HG02852 (cell line): Measurements from ENCODE around the gene PSMB10.
"Not testable (repeated sequence)": the region's sequence is repeated elsewhere in the genome, so short reads cannot be mapped to it uniquely, and the experiment has no call there.

ENCODE experiments used
- ATAC-seq: cut with Tn5 transposase; IDR thresholded peaks from one replicate; pipeline ENCODE4 v1.9.1; 2021; ENCODE audit warnings: mild to moderate bottlenecking, moderate library complexity; ENCODE audit not compliant: unreplicated experiment

Gene PSMB10

GRCh38 chr16:67936124-67936879 lies at the start of gene PSMB10:
Gene PSMB10 (minus strand): TSS chr16:67936850. CDS start chr16:67936749, 101 bp downstream.
- peak; percentile 11 for ATAC-seq

GRCh38 chr16:67982011-67982696 lies 45.5 kb upstream of the PSMB10 start:
- no peak for ATAC-seq

GRCh38 chr16:67979955-67980678 lies 43.5 kb upstream of the PSMB10 start, which contains the start of gene DPEP3:
Gene DPEP3 (minus strand): TSS chr16:67980499. CDS start chr16:67980380, 119 bp downstream.
- no peak for ATAC-seq

- ATAC-seq = no peak
Observed at GRCh38 chr16:67977469-67978227, 41.0 kb upstream of the PSMB10 start.

- ATAC-seq = no peak
Observed at GRCh38 chr16:67977005-67977404, 40.4 kb upstream of the PSMB10 start.

- no peak for ATAC-seq
Observed at GRCh38 chr16:67976205-67976604, 39.6 kb upstream of the PSMB10 start.

- ATAC-seq = peak; percentile 74
Observed at GRCh38 chr16:67975321-67976105, 38.9 kb upstream of the PSMB10 start.

- ATAC-seq = not testable (repeated sequence)
Observed at GRCh38 chr16:67972285-67972684, 35.6 kb upstream of the PSMB10 start.

GRCh38 chr16:67971111-67971510 lies 34.5 kb upstream of the PSMB10 start:
- no peak for ATAC-seq

- ATAC-seq = no peak
Observed at GRCh38 chr16:67969254-67970039, 32.8 kb upstream of the PSMB10 start.

- ATAC-seq = peak; percentile 68
Observed at GRCh38 chr16:67968400-67969253, 32.0 kb upstream of the PSMB10 start, which contains the start of gene SLC12A4. Gene SLC12A4 (minus strand): TSS chr16:67968637. CDS start chr16:67968553, 84 bp downstream.

GRCh38 chr16:67967958-67968399 lies 31.3 kb upstream of the PSMB10 start:
- peak; percentile 26 for ATAC-seq

- no peak for ATAC-seq
Observed at GRCh38 chr16:67967183-67967957, 30.7 kb upstream of the PSMB10 start.

GRCh38 chr16:67966549-67967182 lies 30.0 kb upstream of the PSMB10 start:
- ATAC-seq = no peak

- ATAC-seq = no peak
Observed at GRCh38 chr16:67965668-67966548, 29.3 kb upstream of the PSMB10 start.
